ENCODE results near the gene TOP2B. TPM values are rescaled to one million over a fixed set of nuclear protein-coding genes. Genes with fewer than 3 reads are reported as not detected.

The TOP2B gene
- total RNA-seq, 1 experiment from 2014 or later = 181 TPM

DNA sequence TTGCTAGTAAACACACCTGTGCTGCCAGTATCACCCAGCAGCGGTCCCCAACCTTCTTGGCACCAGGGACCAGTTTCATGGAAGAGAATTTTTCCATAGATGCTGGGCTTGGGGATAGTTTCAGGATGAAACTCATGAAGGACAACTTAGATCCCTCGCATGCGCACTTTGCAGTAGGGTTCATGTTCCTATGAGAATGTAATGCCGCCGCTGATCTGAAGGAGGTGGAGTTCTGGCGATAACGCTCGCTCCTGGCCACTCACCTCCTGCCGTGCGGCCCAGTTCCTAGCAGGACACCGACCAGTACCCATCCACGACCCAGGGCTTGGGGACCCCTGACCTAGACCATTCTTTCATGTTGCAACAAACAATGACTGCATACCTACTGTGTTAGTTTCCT, 89.7 kb downstream of the TOP2B start:
- H2BK20ac ChIP-seq (ENCODE audit: low read depth, low read length, poor library complexity, severe bottlenecking) = no peak overlapping the region
- DNase-seq = no peak
- H3T11ph ChIP-seq (ENCODE audit: low read length) = no peak overlapping the region
- H3K4me1 Mint-ChIP-seq = peaks cover 9 to 21% of the 10 kb centered on the region in 2 experiments
- no peaks in the 10 kb centered on the region for H3K9me3 ChIP-seq (ENCODE audit: control insufficient read depth, low read depth, low read length)
- no peak overlapping the region for H4K5ac ChIP-seq (ENCODE audit: insufficient read length, low read depth, low read length)
- H3K27ac Mint-ChIP-seq = no peak overlapping the region
- no peak for TF ChIP-seq CTCF (conservative IDR thresholded peaks at IDR 0.05)
- H2BK5ac ChIP-seq (ENCODE audit: insufficient read length, low read length) = no peak overlapping the region
- no peak overlapping the region for H2AK5ac ChIP-seq (ENCODE audit: insufficient read length, low read length)
- H2BK15ac ChIP-seq (ENCODE audit: low read depth, low read length) = no peak overlapping the region
- no peaks in the 10 kb centered on the region; a peak in 1 of 5 replicates for H3K9me3 Mint-ChIP-seq
- H3K36me3 Mint-ChIP-seq (ENCODE audit: insufficient read depth in 1 of 3, low read depth in 3 of 3) = no peaks in the 10 kb centered on the region; a peak in 1 of 7 replicates
- H3K23me2 ChIP-seq (ENCODE audit: insufficient read length, low read depth, low read length, poor library complexity, severe bottlenecking) = no peaks in the 10 kb centered on the region
- no peaks in the 10 kb centered on the region; the same call in 1 of the 2 replicates for H3K4me1 ChIP-seq (ENCODE audit: insufficient read depth, low read length)
- H3K4me2 ChIP-seq (ENCODE audit: insufficient read depth, insufficient read length, low read length) = no peak overlapping the region
- H3K79me1 ChIP-seq (ENCODE audit: insufficient read depth, low read depth, low read length, poor library complexity, severe bottlenecking) = no peaks in the 10 kb centered on the region
- H3K18ac ChIP-seq (ENCODE audit: insufficient read length, low read depth, low read length) = no peak overlapping the region
- H3K56ac ChIP-seq (ENCODE audit: insufficient read length, low read depth, low read length) = no peak overlapping the region
- no peak overlapping the region for H2BK12ac ChIP-seq (ENCODE audit: insufficient read length, low read depth, low read length)
- no peak overlapping the region for H3K9ac ChIP-seq (ENCODE audit: extremely low read depth, insufficient read length, low read length)
- WGBS (ENCODE audit: extremely low coverage, insufficient read length, low lambda C conversion rate) = no CpG with 5 or more reads among the region's 12 CpGs
- no peaks in the 10 kb centered on the region for H4K20me1 ChIP-seq (ENCODE audit: control insufficient read depth, insufficient read depth, insufficient read length)
- H4K91ac ChIP-seq (ENCODE audit: insufficient read length, low read depth, low read length) = no peak overlapping the region
- H3K23ac ChIP-seq (ENCODE audit: insufficient read length, low read depth, low read length) = no peak overlapping the region
- no peak overlapping the region for H3K14ac ChIP-seq (ENCODE audit: insufficient read depth, low read length)
- H3K27me3 ChIP-seq (ENCODE audit: insufficient read depth, low read length) = no peaks in the 10 kb centered on the region
- H2BK120ac ChIP-seq (ENCODE audit: low read depth, low read length, poor library complexity, severe bottlenecking) = no peak overlapping the region
- H3K4ac ChIP-seq (ENCODE audit: low read depth, low read length) = no peak overlapping the region
- H3K27ac ChIP-seq (ENCODE audit: insufficient read length, low read depth, low read length) = no peak overlapping the region
- H3K79me2 ChIP-seq (ENCODE audit: insufficient read depth, low read length) = no peaks in the 10 kb centered on the region
- H3K27me3 Mint-ChIP-seq (ENCODE audit: low read depth) = no peaks in the 10 kb centered on the region
- H3K4me3 Mint-ChIP-seq = no peak overlapping the region
- no peak overlapping the region for H2AFZ ChIP-seq (ENCODE audit: low read length)
- H4K8ac ChIP-seq (replicated peaks; ENCODE audit: insufficient read length, low read depth, low read length) = no peak overlapping the region
